GM18858 (cell line): ENCODE results near the gene FAM136A.
"Not testable (repeated sequence)": the region's sequence is repeated elsewhere in the genome, so short reads cannot be mapped to it uniquely, and the experiment has no call there.

ENCODE experiments used
- ATAC-seq: cut with Tn5 transposase; IDR thresholded peaks from one replicate; pipeline ENCODE4 v1.9.1; 2021; ENCODE audit not compliant: unreplicated experiment

The FAM136A gene

DNA sequence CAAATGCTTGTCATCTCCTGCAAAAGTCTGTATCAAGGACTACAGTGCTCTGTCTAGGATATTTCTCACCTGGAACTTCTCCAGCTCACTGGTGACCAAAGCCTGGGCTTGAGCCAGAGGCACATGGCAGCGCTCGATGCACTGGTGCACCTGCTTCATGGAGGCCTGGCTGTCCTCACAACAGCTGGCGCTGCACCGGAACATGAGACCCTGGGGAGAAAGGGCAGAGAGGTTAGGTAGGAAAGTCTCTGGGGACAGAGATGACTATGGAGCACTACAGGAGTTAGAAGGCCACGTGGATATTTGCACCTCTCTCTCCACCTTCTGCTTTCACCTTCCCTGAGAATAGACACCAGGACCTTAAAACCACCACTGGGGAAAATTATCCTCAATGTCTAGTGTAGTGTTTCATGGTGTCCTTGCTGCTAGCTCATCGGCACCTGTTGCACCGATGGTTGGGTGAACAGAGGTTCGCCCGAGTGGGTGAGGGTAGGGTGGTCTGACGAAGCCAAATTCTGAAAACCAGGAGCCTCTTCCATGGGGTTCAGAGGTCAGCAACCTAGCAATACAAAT, 1.0 kb downstream of the FAM136A start:
- ATAC-seq: no peak

DNA sequence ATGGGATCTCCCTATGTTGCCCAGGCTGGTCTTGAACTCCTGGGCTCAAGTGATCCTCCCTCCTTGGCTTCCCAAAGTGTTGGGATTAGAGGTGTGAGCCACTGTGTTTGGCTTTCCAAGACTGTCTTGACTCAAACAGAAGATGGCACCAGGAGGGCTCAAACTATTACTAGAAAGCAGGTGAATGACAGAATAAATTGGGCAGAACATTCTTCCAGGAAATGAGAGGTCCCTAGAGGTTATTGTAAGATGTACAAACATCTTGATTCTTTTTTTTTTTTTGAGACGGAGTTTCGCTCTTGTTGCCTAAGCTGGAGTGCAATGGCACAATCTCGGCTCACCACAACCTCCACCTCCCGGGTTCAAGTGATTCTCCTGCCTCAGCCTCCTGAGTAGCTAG, 4.0 kb downstream of the FAM136A start:
- not testable (repeated sequence) for ATAC-seq

DNA sequence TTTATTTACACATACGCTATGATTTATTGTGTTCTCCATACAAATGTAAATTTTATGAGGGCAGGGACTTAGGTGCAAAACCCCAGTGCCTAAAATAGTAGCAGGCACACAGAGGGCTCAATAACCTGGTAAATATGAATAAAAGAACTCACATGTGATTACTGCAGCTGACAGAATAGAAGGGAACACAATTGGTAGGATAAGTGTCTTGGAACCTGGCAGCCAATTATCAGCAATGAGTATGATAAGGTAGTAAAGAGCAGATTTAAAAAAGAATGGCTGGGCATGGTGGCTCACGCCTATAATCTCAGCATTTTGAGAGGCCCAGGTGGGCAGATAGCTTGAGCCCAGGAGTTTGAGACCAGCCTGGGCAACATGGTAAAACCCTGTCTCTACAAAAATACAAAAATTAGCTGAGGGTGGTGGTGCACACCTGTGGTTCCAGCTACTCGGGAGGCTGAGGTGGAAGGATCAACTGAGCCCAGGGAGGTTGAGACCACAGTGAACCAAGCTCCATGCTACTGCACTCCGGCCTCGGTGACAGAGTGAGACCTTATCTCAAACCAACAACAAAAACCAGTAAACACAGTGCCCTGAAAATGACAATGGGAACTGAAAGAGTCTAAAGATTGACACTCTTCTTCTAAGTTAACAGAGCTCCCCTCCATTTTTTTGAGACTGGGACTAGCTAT, 18.2 kb downstream of the FAM136A start:
- no peak for ATAC-seq

DNA sequence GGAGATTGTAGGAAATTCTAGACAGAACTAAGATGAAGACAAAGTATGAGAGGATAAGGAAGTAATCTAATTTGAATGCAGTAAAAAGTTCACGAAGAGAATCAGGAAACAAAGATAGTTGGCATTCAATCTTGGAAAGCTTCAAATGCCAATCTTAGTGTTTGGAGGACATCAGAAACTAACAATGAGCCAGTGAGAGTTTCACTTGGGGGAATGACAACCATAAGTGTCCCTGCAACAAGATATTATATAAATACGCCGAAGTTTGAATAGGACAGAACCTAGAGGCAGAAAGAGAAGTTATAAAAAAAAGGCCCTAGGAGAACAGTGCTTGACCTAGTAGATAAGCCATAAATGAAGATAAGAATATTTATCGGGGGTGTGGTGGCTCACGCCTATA, 19.4 kb downstream of the FAM136A start:
- no peak for ATAC-seq

DNA sequence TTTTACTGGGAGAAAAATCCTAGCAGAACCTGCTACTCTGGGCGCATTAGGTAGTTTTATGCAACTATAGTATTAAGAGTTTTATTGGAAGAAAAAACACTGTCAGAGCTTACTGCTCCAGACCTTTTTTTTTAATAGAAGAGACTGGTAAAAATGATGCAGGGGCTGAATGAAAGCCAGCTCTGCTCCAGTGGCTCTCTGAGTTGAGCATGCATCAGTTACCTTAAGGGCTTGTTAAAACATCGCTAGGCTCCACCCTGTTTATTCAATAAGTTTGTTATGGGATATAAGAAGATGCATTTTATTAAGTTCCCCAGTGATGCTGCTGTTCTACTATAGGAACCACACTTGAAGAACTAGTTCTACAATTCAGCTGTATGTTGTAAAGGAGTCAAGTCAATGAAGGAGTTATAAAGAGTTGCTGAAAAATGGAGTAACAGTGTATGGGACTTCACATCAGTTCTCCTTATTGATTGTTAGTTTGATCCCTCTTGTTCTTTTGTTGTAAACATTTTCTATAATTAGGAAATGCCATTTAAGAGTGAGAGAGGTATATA, 21.5 kb downstream of the FAM136A start:
- no peak for ATAC-seq

DNA sequence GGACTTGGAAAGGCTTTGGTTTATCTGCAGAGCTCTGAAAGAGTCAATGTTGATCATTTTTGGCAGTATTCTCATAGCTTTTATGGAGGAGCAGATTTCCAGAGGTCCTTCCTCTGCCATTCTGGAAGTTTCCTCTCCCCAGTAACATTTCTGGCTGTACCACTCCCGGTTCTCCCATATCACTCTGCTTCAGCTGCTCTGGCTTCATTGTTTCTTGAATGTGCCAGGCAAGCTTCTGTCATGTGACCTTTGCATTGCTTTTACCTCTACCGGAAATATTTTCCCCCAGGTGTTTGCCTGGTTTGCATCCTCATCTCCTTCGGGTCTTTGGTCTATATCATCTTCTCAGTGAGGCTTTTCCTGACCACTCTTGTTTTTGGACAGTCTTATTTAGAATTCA, 31.5 kb downstream of the FAM136A start:
- no peak for ATAC-seq

DNA sequence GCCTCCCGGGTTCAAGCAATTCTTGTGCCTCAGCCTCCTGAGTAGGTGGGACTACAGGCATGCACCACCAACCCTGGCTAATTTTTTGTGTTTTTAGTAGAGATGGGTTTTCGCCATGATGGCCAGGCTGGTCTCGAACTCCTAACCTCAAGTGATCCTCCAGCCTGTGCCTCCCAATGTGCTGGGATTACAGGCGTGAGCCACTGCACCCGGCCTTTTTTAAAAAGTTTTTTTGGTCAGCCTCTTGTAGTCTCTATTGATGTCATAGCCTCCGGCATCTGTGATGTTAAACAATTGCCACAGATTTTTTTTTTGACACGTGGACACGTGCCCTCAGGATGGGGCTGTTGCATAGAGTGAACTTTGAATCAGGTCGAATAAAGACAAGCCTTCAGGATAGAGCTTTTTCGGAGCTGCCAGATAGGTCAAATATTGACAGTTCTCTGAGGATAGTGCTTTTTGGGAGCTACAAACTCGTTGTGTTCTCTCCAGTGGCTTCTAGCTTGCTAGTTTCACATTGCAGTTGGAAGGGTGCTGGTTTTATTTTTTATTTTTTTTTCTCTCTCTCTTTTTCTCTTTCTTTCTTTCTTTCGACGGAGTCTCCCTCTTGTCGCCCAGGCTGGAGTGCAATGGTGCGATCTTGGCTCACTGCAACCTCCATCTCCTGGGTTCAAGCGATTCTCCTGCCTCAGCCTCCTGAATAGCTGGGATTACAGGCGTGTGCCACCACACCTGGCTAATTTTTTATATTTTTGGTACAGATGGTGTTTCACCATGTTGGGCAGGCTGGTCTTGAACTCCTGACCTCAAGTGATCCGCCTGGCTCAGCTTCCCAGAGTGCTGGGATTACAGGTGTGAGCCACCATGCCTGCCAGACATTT, 32.2 kb downstream of the FAM136A start:
- not testable (repeated sequence) for ATAC-seq

DNA sequence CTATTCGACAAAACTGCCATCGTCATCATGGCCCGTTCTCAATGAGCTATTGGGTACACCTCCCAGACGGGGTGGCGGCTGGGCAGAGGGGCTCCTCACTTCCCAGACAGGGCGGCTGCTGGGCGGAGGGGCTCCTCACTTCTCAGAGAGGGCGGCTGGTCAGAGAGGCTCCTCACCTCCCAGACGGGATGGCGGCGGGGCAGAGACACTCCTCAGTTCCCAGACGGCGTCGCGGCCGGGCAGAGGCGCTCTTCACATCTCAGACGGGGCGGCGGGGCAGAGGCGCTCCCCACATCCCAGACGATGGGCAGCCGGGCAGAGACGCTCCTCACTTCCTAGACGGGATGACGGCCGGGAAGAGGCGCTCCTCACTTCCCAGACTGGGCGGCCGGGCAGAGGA, 34.9 kb downstream of the FAM136A start:
- not testable (repeated sequence) for ATAC-seq

DNA sequence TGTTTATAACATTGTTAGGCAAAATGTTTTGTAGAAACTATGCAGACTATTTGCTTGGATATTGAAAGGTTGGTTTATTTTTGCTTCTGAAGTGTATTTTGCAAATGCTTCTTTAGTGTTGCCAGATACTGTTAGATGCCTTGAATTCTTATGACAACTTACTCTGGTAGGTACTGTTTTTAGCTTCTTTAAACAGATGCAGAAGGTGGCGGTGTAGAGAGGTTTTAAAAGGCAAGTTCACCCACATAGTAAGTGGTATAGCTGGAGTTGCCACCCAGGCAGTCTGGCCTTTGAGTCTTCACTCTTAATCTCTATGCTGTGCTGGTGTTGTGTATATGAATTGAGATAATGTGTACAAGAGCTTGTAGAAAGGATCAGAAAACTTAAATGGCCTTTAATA, 40.4 kb downstream of the FAM136A start:
- no peak for ATAC-seq

DNA sequence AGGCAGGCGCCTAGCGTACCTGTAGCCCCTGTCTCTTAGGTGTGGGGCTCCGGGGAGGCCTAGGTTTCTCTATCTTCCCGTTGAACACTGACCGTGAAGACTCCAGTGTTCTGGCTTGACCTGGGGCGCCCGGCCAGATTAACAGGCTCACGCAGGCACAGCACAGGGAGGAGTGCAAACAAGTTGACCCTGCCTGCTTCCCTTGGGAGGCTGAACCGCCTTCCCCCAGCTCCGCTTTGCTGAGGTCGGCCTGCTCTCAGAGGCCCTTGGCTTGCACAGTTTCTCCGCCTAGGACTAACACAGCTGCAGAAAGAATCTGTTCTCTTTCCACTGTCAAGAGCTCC, 43.4 kb downstream of the FAM136A start:
- ATAC-seq: no peak

DNA sequence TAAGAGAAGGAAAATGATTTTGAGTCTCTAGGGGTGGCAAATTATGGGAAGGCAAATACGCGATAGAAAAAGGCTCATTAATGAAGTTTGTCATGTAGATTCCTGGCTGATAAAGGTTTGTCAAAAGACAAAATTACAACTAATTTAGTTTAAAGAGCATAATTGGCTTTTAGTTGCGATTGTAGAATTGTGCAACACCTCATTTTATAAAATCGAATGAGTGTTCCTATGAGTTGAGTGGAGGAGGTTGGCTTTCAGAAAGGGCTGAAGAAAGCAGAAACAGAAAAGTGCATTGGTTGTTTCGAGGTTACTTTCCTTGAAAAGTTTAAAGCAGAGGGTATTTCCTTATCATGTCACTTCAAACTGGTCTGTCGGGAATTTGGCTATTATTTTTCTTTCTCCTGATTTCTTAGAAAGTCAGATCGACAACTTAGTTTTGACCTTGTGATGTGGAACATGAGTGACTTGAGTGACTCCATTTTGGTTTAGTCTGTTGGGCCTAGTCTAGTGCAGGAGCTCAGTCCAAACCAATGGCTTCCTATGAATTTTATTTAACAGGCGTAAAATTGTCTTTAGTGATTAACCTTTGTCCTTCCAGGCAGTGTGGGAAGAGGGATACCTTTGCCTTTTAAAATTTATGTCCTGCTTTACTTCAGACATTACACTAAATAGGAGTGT, 46.1 kb downstream of the FAM136A start:
- no peak for ATAC-seq

DNA sequence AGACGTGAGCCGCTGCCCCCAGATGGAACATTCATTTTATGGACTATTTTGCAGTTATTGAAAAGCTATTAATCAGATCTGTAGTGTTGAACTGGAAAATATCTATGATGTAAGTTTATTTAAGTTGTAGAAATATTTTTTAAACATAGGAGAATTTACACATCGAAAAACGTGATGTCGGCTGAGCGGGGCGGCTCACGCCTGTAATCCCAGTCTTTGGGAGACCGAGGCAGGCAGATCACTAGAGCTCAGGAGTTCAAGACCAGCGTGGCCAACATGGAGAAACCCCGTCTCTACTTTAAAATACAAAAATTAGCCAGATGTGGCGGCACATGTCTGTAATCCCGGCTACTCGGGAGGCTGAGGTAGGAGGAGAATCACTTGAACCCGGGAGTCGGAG, 51.4 kb downstream of the FAM136A start:
- no peak for ATAC-seq

DNA sequence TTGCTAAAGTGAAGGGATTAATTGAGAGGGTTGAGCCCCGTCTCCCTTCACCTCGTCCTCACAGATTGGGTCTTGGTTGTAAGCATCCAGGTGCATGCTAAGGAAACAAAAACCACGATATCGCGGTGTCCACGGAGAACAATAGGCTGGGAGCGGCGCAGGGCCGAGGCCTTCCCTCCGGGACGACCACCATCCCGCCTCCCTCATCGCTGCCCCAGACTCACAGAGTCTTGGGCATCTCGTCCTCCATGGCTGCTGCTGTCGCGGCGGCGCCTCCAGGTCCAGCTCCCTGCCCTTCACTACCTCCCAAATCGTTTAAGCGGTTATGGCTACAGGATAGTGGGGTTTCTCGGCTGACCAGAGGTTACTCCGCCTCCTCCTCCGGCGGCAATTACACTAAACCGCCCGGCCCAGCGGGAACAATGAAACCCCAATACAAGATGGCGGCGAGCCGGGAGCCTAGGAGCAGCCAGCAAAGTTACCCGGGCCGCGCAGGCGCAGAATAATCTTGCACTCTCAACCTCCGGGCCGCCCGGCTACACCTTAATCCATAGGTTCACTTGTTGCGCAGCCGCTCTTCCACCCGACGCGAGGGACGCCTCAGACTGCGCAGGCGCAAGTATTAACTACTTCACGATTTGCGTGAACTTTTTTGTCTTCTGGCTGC, 53.6 kb downstream of the FAM136A start, which contains the start of gene TIA1:
Gene TIA1, minus strand, starts transcription at position 448 of the 667 bp plus-strand sequence. Its CDS starts 198 bp downstream, at position 250.
- ATAC-seq: peak; percentile 77

DNA sequence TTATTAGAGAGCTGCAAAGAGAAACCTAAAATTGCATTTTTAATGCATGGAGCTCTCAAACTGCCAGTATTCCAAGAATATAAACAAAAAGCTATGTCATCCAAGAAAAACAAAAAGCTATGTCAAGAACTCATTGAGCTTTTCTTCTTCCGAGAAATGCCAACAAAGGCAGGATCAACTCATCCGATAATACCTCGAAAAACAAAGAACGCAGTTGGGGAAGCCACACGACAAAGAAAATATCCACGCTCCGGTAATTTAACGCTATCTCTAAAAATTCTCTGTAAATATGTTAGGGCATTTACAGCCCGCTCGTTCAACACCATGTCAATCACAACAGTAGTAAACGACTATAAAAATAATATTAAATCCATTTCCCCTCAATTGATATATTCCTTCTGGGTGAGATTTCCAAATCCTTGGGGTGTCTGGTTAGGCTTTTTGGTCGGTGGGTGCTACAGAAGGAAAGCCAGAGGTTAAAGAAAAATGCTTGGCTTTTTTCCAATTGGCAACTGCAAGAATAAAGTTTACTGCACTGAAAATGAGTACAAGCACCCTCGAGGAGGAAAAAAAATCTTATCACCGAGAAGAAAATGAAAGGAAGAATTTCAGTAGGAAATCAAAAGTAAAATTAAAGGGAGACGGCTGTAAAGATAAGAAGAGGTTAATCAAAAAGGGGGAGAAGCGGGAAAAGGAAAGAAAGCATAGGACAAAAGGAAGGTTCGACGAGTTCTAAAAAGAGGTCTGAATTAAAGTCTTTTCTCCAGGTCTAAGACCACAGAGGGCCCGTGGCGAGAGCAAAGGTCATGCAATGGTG, 54.3 kb downstream of the FAM136A start:
- no peak for ATAC-seq
